Activated T-cell treated with anti-CD3 and anti-CD28 coated beads, Interleukin-2, amount 50 U/mL, for 24 hours (primary cell): ENCODE results near the gene ALKBH3.

Source experiments
- DNase-seq: peaks from one replicate; pipeline ENCODE4 v3.0.0-alpha.2; 2020
- H3K27ac Mint-ChIP-seq: 2 replicates; pipeline ENCODE4 v1.8.0; 2020; ENCODE audit warnings: mild to moderate bottlenecking, mixed read lengths
- H3K27me3 Mint-ChIP-seq: 2 replicates; pipeline ENCODE4 v1.8.0; 2020; ENCODE audit warnings: mixed read lengths
- H3K36me3 Mint-ChIP-seq: 2 replicates; pipeline ENCODE4 v1.8.0; 2020; ENCODE audit warnings: low read depth, mixed read lengths
- H3K4me1 Mint-ChIP-seq: 2 replicates; pipeline ENCODE4 v1.8.0; 2020; ENCODE audit warnings: low read depth, mixed read lengths
- H3K4me3 Mint-ChIP-seq: 2 replicates; pipeline ENCODE4 v1.8.0; 2020; ENCODE audit warnings: mild to moderate bottlenecking, moderate library complexity, mixed read lengths
- H3K9me3 Mint-ChIP-seq: 2 replicates; pipeline ENCODE4 v1.8.0; 2020; ENCODE audit warnings: mixed read lengths

The ALKBH3 gene

GRCh38 chr11:43933608-43934551, 53.2 kb downstream of the ALKBH3 start:
- Mint-ChIP-seq H3K27me3 (peaks cover 31% of the 10 kb centered on the region), H3K27ac (no peak overlapping the region), H3K9me3 (no peaks in the 10 kb centered on the region), H3K4me1 (peaks cover 4% of the 10 kb centered on the region), H3K36me3 (no peaks in the 10 kb centered on the region), H3K4me3 (no peak overlapping the region)
- no peak for DNase-seq

- no peak for DNase-seq
- no peak overlapping the region for H3K4me3 Mint-ChIP-seq
- H3K27ac Mint-ChIP-seq, result no peak overlapping the region
- H3K9me3 Mint-ChIP-seq, result no peaks in the 10 kb centered on the region
- H3K27me3 Mint-ChIP-seq, result peaks cover 37% of the 10 kb centered on the region
- no peaks in the 10 kb centered on the region for H3K36me3 Mint-ChIP-seq
- peaks cover 4% of the 10 kb centered on the region for H3K4me1 Mint-ChIP-seq
Measured at GRCh38 chr11:43934601-43935423, 54.2 kb downstream of the ALKBH3 start.

GRCh38 chr11:43935424-43935979, 54.9 kb downstream of the ALKBH3 start:
- Mint-ChIP-seq H3K4me1 (no peaks in the 10 kb centered on the region), H3K27ac (no peak overlapping the region), H3K36me3 (no peaks in the 10 kb centered on the region), H3K27me3 (peaks cover 42% of the 10 kb centered on the region), H3K9me3 (no peaks in the 10 kb centered on the region), H3K4me3 (no peak overlapping the region)
- no peak for DNase-seq

- peaks cover 47% of the 10 kb centered on the region for H3K27me3 Mint-ChIP-seq
- no peak overlapping the region for H3K4me3 Mint-ChIP-seq
- no peaks in the 10 kb centered on the region for H3K4me1 Mint-ChIP-seq
- no peaks in the 10 kb centered on the region for H3K9me3 Mint-ChIP-seq
- DNase-seq, result no peak
- H3K36me3 Mint-ChIP-seq, result no peaks in the 10 kb centered on the region
- no peak overlapping the region for H3K27ac Mint-ChIP-seq
Measured at GRCh38 chr11:43936076-43936475, 55.4 kb downstream of the ALKBH3 start.

- Mint-ChIP-seq H3K4me3 (no peak overlapping the region), H3K4me1 (peaks cover 3% of the 10 kb centered on the region), H3K9me3 (no peaks in the 10 kb centered on the region), H3K36me3 (no peaks in the 10 kb centered on the region), H3K27me3 (peaks cover 57% of the 10 kb centered on the region), H3K27ac (no peak overlapping the region)
- no peak for DNase-seq
Measured at GRCh38 chr11:43937434-43938411, 57.1 kb downstream of the ALKBH3 start.

- Mint-ChIP-seq H3K4me3 (peak overlapping the region; percentile 76), H3K27me3 (peaks cover 78% of the 10 kb centered on the region), H3K36me3 (peaks cover 3% of the 10 kb centered on the region), H3K27ac (peak overlapping the region; percentile 69), H3K4me1 (peaks cover 19% of the 10 kb centered on the region), H3K9me3 (no peaks in the 10 kb centered on the region)
- DNase-seq, result no peak
Measured at GRCh38 chr11:43941257-43941994, 60.8 kb downstream of the ALKBH3 start.

GRCh38 chr11:43942662-43943371, 62.2 kb downstream of the ALKBH3 start:
- no peak overlapping the region for H3K27ac Mint-ChIP-seq
- peaks cover 78% of the 10 kb centered on the region for H3K27me3 Mint-ChIP-seq
- no peaks in the 10 kb centered on the region for H3K9me3 Mint-ChIP-seq
- H3K4me3 Mint-ChIP-seq, result peak overlapping the region; percentile 62
- peak; percentile 56 for DNase-seq
- peaks cover 19% of the 10 kb centered on the region for H3K4me1 Mint-ChIP-seq
- H3K36me3 Mint-ChIP-seq, result peaks cover 3% of the 10 kb centered on the region

- Mint-ChIP-seq H3K4me1 (peaks cover 19% of the 10 kb centered on the region), H3K9me3 (no peaks in the 10 kb centered on the region), H3K36me3 (peaks cover 3% of the 10 kb centered on the region), H3K4me3 (peak overlapping the region; percentile 82), H3K27ac (peak overlapping the region; percentile 68), H3K27me3 (peaks cover 73% of the 10 kb centered on the region)
- peak; percentile 42 for DNase-seq
Measured at GRCh38 chr11:43943372-43943930, 62.8 kb downstream of the ALKBH3 start.

- H3K9me3 Mint-ChIP-seq, result no peaks in the 10 kb centered on the region
- H3K27me3 Mint-ChIP-seq, result peaks cover 77% of the 10 kb centered on the region
- DNase-seq, result peak; percentile 44
- H3K36me3 Mint-ChIP-seq, result peaks cover 3% of the 10 kb centered on the region
- H3K4me3 Mint-ChIP-seq, result peak overlapping the region; percentile 82
- peaks cover 19% of the 10 kb centered on the region for H3K4me1 Mint-ChIP-seq
- no peak overlapping the region for H3K27ac Mint-ChIP-seq
Measured at GRCh38 chr11:43943931-43944751, 63.5 kb downstream of the ALKBH3 start.

- Mint-ChIP-seq H3K9me3 (no peaks in the 10 kb centered on the region), H3K27ac (no peak overlapping the region), H3K36me3 (peaks cover 3% of the 10 kb centered on the region), H3K4me3 (peak overlapping the region; percentile 51), H3K27me3 (peaks cover 76% of the 10 kb centered on the region), H3K4me1 (peaks cover 19% of the 10 kb centered on the region)
- DNase-seq, result peak; percentile 81
Measured at GRCh38 chr11:43944761-43945311, 64.2 kb downstream of the ALKBH3 start.

GRCh38 chr11:43947003-43947500, 66.4 kb downstream of the ALKBH3 start:
- Mint-ChIP-seq H3K9me3 (no peaks in the 10 kb centered on the region), H3K36me3 (peaks cover 3% of the 10 kb centered on the region), H3K27ac (no peak overlapping the region), H3K4me1 (peaks cover 16% of the 10 kb centered on the region), H3K27me3 (peaks cover 76% of the 10 kb centered on the region), H3K4me3 (no peak overlapping the region)
- no peak for DNase-seq
